GM12891 (cell line): ENCODE results near the gene TGOLN2.

Experiments
- PAX5 ChIP-seq: IDR thresholded peaks from 2 replicates; pipeline ENCODE4 v1.6.1; 2011; ENCODE audit warnings: low read length, moderate library complexity, mild to moderate bottlenecking; ENCODE audit not compliant: insufficient read depth, severe bottlenecking
- POLR2A ChIP-seq: IDR thresholded peaks from 2 replicates; pipeline ENCODE4 v1.6.1; 2011; ENCODE audit warnings: low read depth, low read length, control low read depth
- POLR2AphosphoS5 ChIP-seq: IDR thresholded peaks from 2 replicates; pipeline ENCODE4 v1.6.1; 2011; ENCODE audit warnings: low read depth, low read length, control low read depth
- POU2F2 ChIP-seq: IDR thresholded peaks from 2 replicates; pipeline ENCODE4 v1.6.1; 2011; ENCODE audit warnings: low read depth, mild to moderate bottlenecking, control low read depth, low read length, moderate library complexity
- SPI1 ChIP-seq: IDR thresholded peaks from 2 replicates; pipeline ENCODE4 v1.6.1; 2011; ENCODE audit warnings: low read depth, low read length, control low read depth
- TAF1 ChIP-seq: IDR thresholded peaks from 2 replicates; pipeline ENCODE4 v1.6.1; 2011; ENCODE audit warnings: low read depth, low read length, control low read depth

GRCh38 chr2:85276571-85277118, 51.1 kb downstream of the TGOLN2 start:
- TF ChIP-seq POLR2A (no peak), TAF1 (no peak), POLR2AphosphoS5 (no peak), SPI1 (no peak), POU2F2 (no peak), PAX5 (no peak)
